CD8-positive, alpha-beta memory T cell (primary cell): ENCODE measurements around the gene TMEM106A. TPM values are rescaled to one million over a fixed set of nuclear protein-coding genes. Genes with fewer than 3 reads are reported as not detected.
"Not testable (repeated sequence)": the region's sequence is repeated elsewhere in the genome, so short reads cannot be mapped to it uniquely, and the experiment has no call there.

Source experiments
- CTCF ChIA-PET: fragments of 350-600 bp; sonication (Branson Sonifier 250); formaldehyde crosslinking; loops from one replicate; lab custom pipeline; 2021; ENCODE audit warnings: antibody characterized with exemption; lab: Charles Lee
- POLR2A ChIA-PET: fragments of 350-600 bp; sonication (Branson Sonifier 250); formaldehyde crosslinking; loops from one replicate; lab custom pipeline; 2021; ENCODE audit warnings: antibody characterized with exemption; lab: Charles Lee
- DNase-seq, 5 donors: peaks; one replicate each; pipeline versions ENCODE4 v3.0.0 to v3.0.0-alpha.2; 2020 to 2022; ENCODE audit warnings: mixed read lengths in 1 of 5
- H3K27ac ChIP-seq: one replicate; pipeline ENCODE4 v1.7.0; 2013; ENCODE audit warnings: low read depth, mild to moderate bottlenecking, low read length, moderate library complexity
- H3K27me3 ChIP-seq: 2 replicates; pipeline ENCODE4 v1.7.0; 2013; ENCODE audit warnings: low read length, mild to moderate bottlenecking; ENCODE audit not compliant: insufficient read depth, poor library complexity, severe bottlenecking
- H3K36me3 ChIP-seq: 2 replicates; pipeline ENCODE4 v1.7.0; 2013; ENCODE audit warnings: mild to moderate bottlenecking, low read length, moderate library complexity; ENCODE audit not compliant: insufficient read depth
- H3K4me1 ChIP-seq: 2 replicates; pipeline ENCODE4 v1.7.0; 2013; ENCODE audit warnings: mild to moderate bottlenecking, low read length, moderate library complexity; ENCODE audit not compliant: insufficient read depth
- H3K4me3 ChIP-seq: 2 replicates; pipeline ENCODE4 v1.7.0; 2013; ENCODE audit warnings: mild to moderate bottlenecking, low read length
- H3K9me3 ChIP-seq: 2 replicates; pipeline ENCODE4 v1.7.0; 2013; ENCODE audit warnings: mild to moderate bottlenecking, low read length
- H3K27ac Mint-ChIP-seq, 8 donors: one replicate each; pipeline ENCODE4 v1.8.0; 2020 to 2021; ENCODE audit warnings: mixed read lengths in 8 of 8, mild to moderate bottlenecking in 6 of 8, inconsistent platforms in 3 of 8, moderate library complexity in 3 of 8
- H3K27me3 Mint-ChIP-seq, 2 donors: one replicate each; pipeline ENCODE4 v1.8.0; 2020 to 2021; ENCODE audit warnings: mixed read lengths in 2 of 2, mild to moderate bottlenecking in 1 of 2, moderate library complexity in 1 of 2
- H3K36me3 Mint-ChIP-seq, 3 donors: one replicate each; pipeline ENCODE4 v1.8.0; 2020 to 2021; ENCODE audit warnings: mixed read lengths in 3 of 3, inconsistent platforms in 1 of 3, mild to moderate bottlenecking in 1 of 3
- H3K4me1 Mint-ChIP-seq, 3 donors: one replicate each; pipeline ENCODE4 v1.8.0; 2020 to 2021; ENCODE audit warnings: mixed read lengths in 3 of 3, inconsistent platforms in 1 of 3, mild to moderate bottlenecking in 1 of 3
- H3K4me3 Mint-ChIP-seq, 7 donors: one replicate each; pipeline ENCODE4 v1.8.0; 2020 to 2021; ENCODE audit warnings: mixed read lengths in 7 of 7, mild to moderate bottlenecking in 6 of 7, moderate library complexity in 4 of 7, inconsistent platforms in 2 of 7
- H3K9me3 Mint-ChIP-seq, 5 donors: one replicate each; pipeline ENCODE4 v1.8.0; 2020 to 2022; ENCODE audit warnings: mixed read lengths in 5 of 5, mild to moderate bottlenecking in 3 of 5, moderate library complexity in 2 of 5, inconsistent platforms in 1 of 5
- polyA plus RNA-seq: library from polyadenylated mRNA; unstranded; fragments of 300-500 nt; fragmentation: Illumina TruSeq; gene quantifications from one replicate; pipeline ENCODE4 v1.2.3, GENCODE V29; 2021
- total RNA-seq, 2 experiments: library from RNA; stranded (reverse); gene quantifications; one replicate each; pipeline ENCODE4 v1.2.3, GENCODE V29; 2021

TMEM106A gene
- total and polyA plus RNA-seq, 3 experiments from 2014 or later = 5.3 to 10.2 (median 8.8) TPM

DNA sequence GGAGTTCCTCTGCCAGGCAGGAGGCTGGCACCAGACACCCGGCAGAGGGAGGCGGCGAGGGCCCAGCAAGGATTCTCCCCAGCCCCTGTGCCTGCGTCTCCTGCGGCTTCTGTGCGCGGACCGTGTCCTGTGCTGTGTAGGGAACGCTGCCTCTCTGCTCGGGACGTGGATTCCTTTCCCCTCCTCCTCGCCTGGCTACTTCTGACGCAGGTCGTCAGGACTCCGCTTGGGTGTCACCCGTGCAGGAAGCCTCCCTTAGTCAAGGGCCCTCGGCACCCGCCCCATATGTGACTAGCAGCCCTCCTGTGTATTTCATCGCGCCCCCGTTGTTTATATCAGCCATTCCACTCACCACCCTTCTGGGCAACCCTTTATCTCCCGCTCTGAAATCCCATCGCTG is 34.8 kb downstream of the TMEM106A start:
- POLR2A ChIA-PET, H3K4me1 ChIP-seq, H3K4me3 Mint-ChIP-seq, H3K9me3 Mint-ChIP-seq, H3K9me3 ChIP-seq, H3K4me1 Mint-ChIP-seq, H3K36me3 ChIP-seq, H3K27ac Mint-ChIP-seq, CTCF ChIA-PET, H3K36me3 Mint-ChIP-seq, H3K27me3 Mint-ChIP-seq, H3K4me3 ChIP-seq, H3K27ac ChIP-seq, H3K27me3 ChIP-seq: not testable (repeated sequence)
- peak in 2 of 5 donors; percentile 37 to 80 for DNase-seq

Other genes starting within 250 kb of the TMEM106A start
- 100 to 1,000 TPM in 1 of 2 experiments, 10 to 100 TPM in 1; 99.1 to 102 TPM for gene AARSD1, start 247.4 kb upstream of the TMEM106A start, total RNA-seq
- 39.4 TPM for gene AARSD1, start 247.4 kb upstream of the TMEM106A start, polyA plus RNA-seq
- under 1 TPM; 0.37 to 0.55 TPM for gene PTGES3L, start 231.8 kb upstream of the TMEM106A start, total RNA-seq
- not detected for gene PTGES3L, start 231.8 kb upstream of the TMEM106A start, polyA plus RNA-seq
- 10 to 100 TPM; 12.8 to 13.1 TPM for gene RUNDC1, start 231.3 kb upstream of the TMEM106A start, total RNA-seq
- gene RUNDC1, start 231.3 kb upstream of the TMEM106A start, polyA plus RNA-seq = 22.4 TPM
- gene RPL27, start 213.5 kb upstream of the TMEM106A start, total RNA-seq = 1,000 to 10,000 TPM; 1,412 to 1,428 TPM
- 1,922 TPM for gene RPL27, start 213.5 kb upstream of the TMEM106A start, polyA plus RNA-seq
- 10 to 100 TPM; 23.2 to 24.0 TPM for gene IFI35, start 205.1 kb upstream of the TMEM106A start, total RNA-seq
- gene IFI35, start 205.1 kb upstream of the TMEM106A start, polyA plus RNA-seq = 73.2 TPM
- 10 to 100 TPM; 31.1 to 35.9 TPM for gene VAT1, start 189.5 kb upstream of the TMEM106A start, total RNA-seq
- gene VAT1, start 189.5 kb upstream of the TMEM106A start, polyA plus RNA-seq = 42.2 TPM
- gene RND2, start 186.6 kb upstream of the TMEM106A start, total RNA-seq = under 1 TPM; 0.04 to 0.22 TPM
- not detected for gene RND2, start 186.6 kb upstream of the TMEM106A start, polyA plus RNA-seq
- gene BRCA1, start 86.5 kb upstream of the TMEM106A start, total RNA-seq = 10 to 100 TPM; 66.8 to 71.5 TPM
- 3.3 TPM for gene BRCA1, start 86.5 kb upstream of the TMEM106A start, polyA plus RNA-seq
- 10 to 100 TPM; 42.6 to 44.3 TPM for gene NBR1, start 40.7 kb upstream of the TMEM106A start, total RNA-seq
- 81.4 TPM for gene NBR1, start 40.7 kb upstream of the TMEM106A start, polyA plus RNA-seq
- gene CCDC200, start 16.7 kb downstream of the TMEM106A start, total RNA-seq = under 1 TPM in 1 of 2 experiments, not detected in 1; 0.33 TPM
- 0.90 TPM for gene CCDC200, start 16.7 kb downstream of the TMEM106A start, polyA plus RNA-seq
- 1,000 to 10,000 TPM; 2,936 to 3,357 TPM for gene RNU2-1, start 22.1 kb downstream of the TMEM106A start, total RNA-seq
- gene RNU2-1, start 22.1 kb downstream of the TMEM106A start, polyA plus RNA-seq = not detected
- gene ARL4D, start 187.1 kb downstream of the TMEM106A start, total RNA-seq = 1 to 10 TPM; 1.9 to 2.3 TPM
- gene ARL4D, start 187.1 kb downstream of the TMEM106A start, polyA plus RNA-seq = 1.9 TPM